Right lobe of liver (tissue), 6 donors: ENCODE results near the gene RNF168. TPM values are rescaled to one million over a fixed set of nuclear protein-coding genes. Genes with fewer than 3 reads are reported as not detected.
A peak's percentile ranks its signal among the peaks of the same experiment; 100 is the strongest.
"Not testable (repeated sequence)": the region's sequence is repeated elsewhere in the genome, so short reads cannot be mapped to it uniquely, and the experiment has no call there.

Experiments used
- ATAC-seq, 4 donors: fragments of 200-7000 bp; cut with Tn5 transposase; one replicate each; pipeline ENCODE4 v1.9.1; 2020; ENCODE audit warnings: mild to moderate bottlenecking in 4 of 4, moderate library complexity in 4 of 4
- DNase-seq, 3 donors: peaks; one replicate each; pipeline ENCODE4 v3.0.0-alpha.2; 2020
- H3K27ac ChIP-seq, 3 donors: fragments of 200-600 bp; one replicate each; pipeline ENCODE4 v1.8.0; 2022
- H3K27me3 ChIP-seq, 2 donors: fragments of 200-600 bp; one replicate each; pipeline ENCODE4 v1.8.0; 2022
- H3K36me3 ChIP-seq, 4 donors: fragments of 200-600 bp; sonication (generic) in 1 of 4; one replicate each; pipeline versions ENCODE4 v1.5.1 to v1.8.0; 2017 to 2022; ENCODE audit warnings: control low read depth in 1 of 4
- H3K4me1 ChIP-seq, 4 donors: fragments of 200-600 bp; sonication (generic) in 1 of 4; one replicate each; pipeline versions ENCODE4 v1.5.1 to v1.8.0; 2017 to 2022; ENCODE audit warnings: control low read depth in 1 of 4
- H3K4me3 ChIP-seq, 3 donors: fragments of 200-600 bp; one replicate each; pipeline ENCODE4 v1.8.0; 2022
- H3K9me3 ChIP-seq, 4 donors: fragments of 200-600 bp; sonication (generic) in 1 of 4; one replicate each; pipeline versions ENCODE4 v1.5.1 to v1.8.0; 2017 to 2022; ENCODE audit warnings: control low read depth in 1 of 4
- CTCF ChIP-seq, 4 donors: fragments of 200-600 bp in 3 of 4; fragments of 450-650 bp in 1 of 4; IDR thresholded peaks; one replicate each; pipeline versions ENCODE4 v1.5.1 to v1.8.0; 2016 to 2022; ENCODE audit warnings: antibody characterized with exemption in 4 of 4, mild to moderate bottlenecking in 2 of 4
- POLR2A ChIP-seq: fragments of 450-650 bp; IDR thresholded peaks from one replicate; pipeline ENCODE4 v1.6.1; 2017; ENCODE audit warnings: antibody characterized with exemption, mild to moderate bottlenecking
- WGBS: methylation state at CpG from one replicate; pipeline ENCODE4 v1.1.6; 2018; ENCODE audit warnings: low coverage, low lambda C conversion rate; ENCODE audit not compliant: insufficient coverage; ENCODE audit errors: missing lambda C conversion rate; 5-methylcytosine and 5-hydroxymethylcytosine counted together
- intact Hi-C, 2 donors: fragments of 100-400 bp; cut with DNase I; formaldehyde crosslinking; loops; one replicate each; pipeline versions ENCODE4 v1.11.2 to v1.14.1; 2022
- long read RNA-seq: library from polyadenylated mRNA; unstranded; transcript quantifications from one replicate; pipeline ENCODE4 v2.0.0, GENCODE V29; 2019
- total RNA-seq, 6 experiments: library from RNA; depleted of rRNA in 2 of 6; stranded (reverse); fragments of >200 nt in 2 of 6; fragmentation: NEBNext Ultra II Directional in 3 of 6; extraction: Animal tissue kit (Norgen Biotek cat#: 25700) in 3 of 6; gene quantifications; one replicate each; pipeline versions ENCODE4 v1.1.0 to v1.2.4, GENCODE V29; 2016 to 2023
- donor health status: DM: no; HTN: yes; CAD: no.
- donor health status: DM: no; HTN: no; CAD: no.
- donor health status: DM: no; HTN: no; CAD: no.
- donor health status: DM: no; HTN: yes; CAD: no.
- donor health status: DM: no; HTN: yes; CAD: no.

RNF168 gene
- 10 to 100 TPM in 3 of 6 experiments, 1 to 10 TPM in 3; 7.5 to 14.2 (median 11.4) TPM for total RNA-seq
- long read RNA-seq, partial matches to known transcripts = 1 of 6 reads
- long read RNA-seq, other reads (novel, unspliced or antisense) = 5 of 6 reads

GRCh38 chr3:196503196-196504076, at the start of gene RNF168:
Gene RNF168, minus strand, starts transcription at chr3:196503768. Its CDS starts 595 bp downstream, at chr3:196503173.
- Histone ChIP-seq H3K27me3 (no peaks in the 10 kb centered on the region), H3K4me3 (peak within 1 kb of the TSS; percentile 86 to 95 (median 95)), H3K9me3 (no peaks in the 10 kb centered on the region), H3K27ac (peak within 1 kb of the TSS; percentile 89 to 93 (median 90)), H3K36me3 (no peaks in the 10 kb centered on the region), H3K4me1 (peaks cover 0 to 13% (median 0%) of the 10 kb centered on the region in 4 donors)
- ATAC-seq = peak; percentile 86 to 95 (median 88)
- under 1% methylated on average over 35 of the region's 75 CpGs for WGBS
- intact Hi-C loops = no loop called here
- peak; percentile 96 to 98 (median 98) for DNase-seq
- TF ChIP-seq POLR2A = peak; percentile 95
- no peak for TF ChIP-seq CTCF (IDR thresholded peaks at IDR 0.05)

GRCh38 chr3:196552253-196552652, 48.7 kb upstream of the RNF168 start:
- Histone ChIP-seq H3K4me3 (no peak overlapping the region), H3K27me3 (no peaks in the 10 kb centered on the region), H3K27ac (no peak overlapping the region), H3K9me3 (no peaks in the 10 kb centered on the region), H3K36me3 (no peaks in the 10 kb centered on the region), H3K4me1 (no peaks in the 10 kb centered on the region)
- WGBS = 83% methylated on average over 5 of the region's 5 CpGs
- intact Hi-C loops = no loop called here
- ATAC-seq (no peak), DNase-seq (no peak)
- no peak for TF ChIP-seq POLR2A
- TF ChIP-seq CTCF (IDR thresholded peaks at IDR 0.05) = no peak

GRCh38 chr3:196550172-196550571, 46.6 kb upstream of the RNF168 start:
- ATAC-seq, H3K4me3 ChIP-seq, H3K27me3 ChIP-seq, H3K36me3 ChIP-seq, intact Hi-C loops, H3K27ac ChIP-seq, DNase-seq, H3K4me1 ChIP-seq, H3K9me3 ChIP-seq: not testable (repeated sequence)
- 50% methylated on average over 1 of the region's 3 CpGs for WGBS

- H3K27ac ChIP-seq, intact Hi-C loops, DNase-seq, H3K9me3 ChIP-seq, H3K27me3 ChIP-seq, H3K36me3 ChIP-seq, ATAC-seq, H3K4me1 ChIP-seq, H3K4me3 ChIP-seq: not testable (repeated sequence)
- no CpG with 5 or more reads among the region's 1 CpG for WGBS
These were observed 45.7 kb upstream of the RNF168 start for GRCh38 chr3:196549312-196549711.

GRCh38 chr3:196547067-196547466, 43.5 kb upstream of the RNF168 start:
- Histone ChIP-seq H3K9me3 (no peaks in the 10 kb centered on the region), H3K4me1 (peaks cover 0 to 8% (median 3%) of the 10 kb centered on the region in 4 donors), H3K27me3 (no peaks in the 10 kb centered on the region), H3K4me3 (no peak overlapping the region), H3K27ac (no peak overlapping the region), H3K36me3 (no peaks in the 10 kb centered on the region)
- DNase-seq (no peak), ATAC-seq (peak in 1 of 4 donors; percentile 7)
- intact Hi-C loops = no loop called here
- TF ChIP-seq CTCF (IDR thresholded peaks at IDR 0.05) (no peak), POLR2A (no peak)
- 100% methylated on average over 1 of the region's 2 CpGs for WGBS
